Caco-2 (cell line): ENCODE measurements around the gene PLXNC1. TPM values are rescaled to one million over a fixed set of nuclear protein-coding genes. Genes with fewer than 3 reads are reported as not detected.

Source experiments
- BruUV-seq: library from RNA; stranded (reverse); fragments of 400-500 nt; replicated peaks from 2 replicates; lab custom pipeline; 2021; lab: Mats Ljungman, UMichigan
- CTCF ChIA-PET: fragments of 300-600 bp; sonication (Branson Sonifier 250); formaldehyde crosslinking; loops from one replicate; lab custom pipeline; 2022; ENCODE audit warnings: antibody characterized with exemption; lab: Charles Lee
- POLR2A ChIA-PET: fragments of 300-600 bp; sonication (Branson Sonifier 250); formaldehyde crosslinking; loops from one replicate; lab custom pipeline; 2022; ENCODE audit warnings: antibody characterized with exemption; lab: Charles Lee
- DNase-seq, 2 experiments: peaks; one replicate each; pipeline versions ENCODE4 v3.0.0 to v3.0.0-alpha.2; 2020 to 2022
- H3K27me3 ChIP-seq: replicated peaks from 2 replicates; pipeline ENCODE4 v1.6.0; 2011; ENCODE audit warnings: low read length; ENCODE audit not compliant: control insufficient read depth, insufficient read depth
- H3K36me3 ChIP-seq: 2 replicates; pipeline ENCODE4 v1.5.1; 2011; ENCODE audit warnings: low read length; ENCODE audit not compliant: control insufficient read depth, insufficient read depth
- H3K4me1 ChIP-seq: fragments of 250-450 bp; sonication (Bioruptor Pico); 2 replicates; pipeline ENCODE4 v1.5.1; 2020; ENCODE audit warnings: mild to moderate bottlenecking
- H3K4me3 ChIP-seq: 2 replicates; pipeline ENCODE4 v1.5.1; 2011; ENCODE audit warnings: low read depth, mild to moderate bottlenecking, control low read depth, low read length
- H3K9me3 ChIP-seq: fragments of 250-450 bp; sonication (Bioruptor Pico); 2 replicates; pipeline ENCODE4 v1.5.1; 2020; ENCODE audit warnings: mild to moderate bottlenecking, moderate library complexity
- H3K27ac Mint-ChIP-seq: one replicate; pipeline ENCODE4 v1.8.0; 2022; ENCODE audit warnings: mixed read lengths; ENCODE audit not compliant: unreplicated experiment
- H3K27me3 Mint-ChIP-seq: one replicate; pipeline ENCODE4 v1.8.0; 2022; ENCODE audit warnings: mixed read lengths; ENCODE audit not compliant: insufficient read depth, unreplicated experiment
- H3K36me3 Mint-ChIP-seq: one replicate; pipeline ENCODE4 v1.8.0; 2022; ENCODE audit warnings: mild to moderate bottlenecking, mixed read lengths; ENCODE audit not compliant: insufficient read depth, unreplicated experiment
- H3K4me1 Mint-ChIP-seq: one replicate; pipeline ENCODE4 v1.8.0; 2022; ENCODE audit warnings: low read depth, mixed read lengths; ENCODE audit not compliant: unreplicated experiment
- H3K4me3 Mint-ChIP-seq: one replicate; pipeline ENCODE4 v1.8.0; 2022; ENCODE audit warnings: mild to moderate bottlenecking, moderate library complexity, mixed read lengths; ENCODE audit not compliant: unreplicated experiment
- H3K9me3 Mint-ChIP-seq: one replicate; pipeline ENCODE4 v1.8.0; 2022; ENCODE audit warnings: mixed read lengths; ENCODE audit not compliant: unreplicated experiment
- CTCF ChIP-seq, 2 experiments: fragments of 200-600 bp in 1 of 2; IDR thresholded peaks; 1 replicate in 1 of 2; 2 replicates in 1 of 2; pipeline versions ENCODE4 v1.5.1 to v1.8.0; 2011 to 2022; ENCODE audit warnings: antibody characterized with exemption in 1 of 2, control low read depth in 1 of 2, inconsistent platforms in 1 of 2, low read depth in 1 of 2, low read length in 1 of 2, mild to moderate bottlenecking in 1 of 2, moderate library complexity in 1 of 2; ENCODE audit not compliant: insufficient read depth in 1 of 2, severe bottlenecking in 1 of 2, unreplicated experiment in 1 of 2
- intact Hi-C: fragments of 100-400 bp; cut with micrococcal nuclease; formaldehyde crosslinking; loops from one replicate; pipeline ENCODE4 v1.10.0; 2022; ENCODE audit not compliant: unreplicated experiment
- total RNA-seq: library from RNA; stranded (reverse); gene quantifications from 2 replicates; pipeline ENCODE4 v1.2.3, GENCODE V29; 2022

The PLXNC1 gene
- total RNA-seq, 1 experiment from 2014 or later: 41.3 TPM

GRCh38 chr12:94219622-94220302 is 71.4 kb downstream of the PLXNC1 start:
- H3K36me3 ChIP-seq: no peaks in the 10 kb centered on the region
- no peaks in the 10 kb centered on the region for H3K4me1 ChIP-seq
- Mint-ChIP-seq H3K27ac (no peak overlapping the region), H3K9me3 (no peaks in the 10 kb centered on the region), H3K4me3 (no peak overlapping the region), H3K27me3 (no peaks in the 10 kb centered on the region), H3K4me1 (no peaks in the 10 kb centered on the region), H3K36me3 (peaks cover 22% of the 10 kb centered on the region)
- no peak for DNase-seq
- H3K4me3 ChIP-seq: no peak overlapping the region
- POLR2A ChIA-PET: no interaction called here
- H3K9me3 ChIP-seq: no peaks in the 10 kb centered on the region
- TF ChIP-seq CTCF (IDR thresholded peaks at IDR 0.05; ENCODE audit: insufficient read depth in 1 of 2, low read depth in 1 of 2, low read length in 1 of 2, severe bottlenecking in 1 of 2, unreplicated experiment in 1 of 2): no peak
- no TSS peak for BruUV-seq
- intact Hi-C loops: no loop called here
- CTCF ChIA-PET: no interaction called here
- H3K27me3 ChIP-seq: no peaks in the 10 kb centered on the region

GRCh38 chr12:94220804-94221203 is 72.4 kb downstream of the PLXNC1 start:
- no peaks in the 10 kb centered on the region for H3K27me3 ChIP-seq
- intact Hi-C loops: no loop called here
- no peak for TF ChIP-seq CTCF (IDR thresholded peaks at IDR 0.05; ENCODE audit: insufficient read depth in 1 of 2, low read depth in 1 of 2, low read length in 1 of 2, severe bottlenecking in 1 of 2, unreplicated experiment in 1 of 2)
- no peak overlapping the region for H3K4me3 Mint-ChIP-seq
- no peaks in the 10 kb centered on the region for H3K4me1 Mint-ChIP-seq
- ChIA-PET POLR2A (no interaction called here), CTCF (no interaction called here)
- H3K27ac Mint-ChIP-seq: no peak overlapping the region
- DNase-seq: no peak
- H3K4me3 ChIP-seq: no peak overlapping the region
- peaks cover 33% of the 10 kb centered on the region for H3K36me3 Mint-ChIP-seq
- H3K4me1 ChIP-seq: no peaks in the 10 kb centered on the region
- no peaks in the 10 kb centered on the region for H3K27me3 Mint-ChIP-seq
- BruUV-seq: no TSS peak
- no peaks in the 10 kb centered on the region for H3K9me3 Mint-ChIP-seq
- H3K36me3 ChIP-seq: no peaks in the 10 kb centered on the region
- H3K9me3 ChIP-seq: no peaks in the 10 kb centered on the region

GRCh38 chr12:94222351-94223084 is 74.1 kb downstream of the PLXNC1 start:
- Histone ChIP-seq H3K36me3 (no peaks in the 10 kb centered on the region), H3K4me1 (no peaks in the 10 kb centered on the region), H3K9me3 (no peaks in the 10 kb centered on the region), H3K4me3 (no peak overlapping the region), H3K27me3 (no peaks in the 10 kb centered on the region)
- no TSS peak for BruUV-seq
- Mint-ChIP-seq H3K27me3 (no peaks in the 10 kb centered on the region), H3K9me3 (no peaks in the 10 kb centered on the region), H3K4me1 (peaks cover 1% of the 10 kb centered on the region), H3K4me3 (no peak overlapping the region), H3K36me3 (peaks cover 50% of the 10 kb centered on the region), H3K27ac (no peak overlapping the region)
- intact Hi-C loops: no loop called here
- no peak for TF ChIP-seq CTCF (IDR thresholded peaks at IDR 0.05; ENCODE audit: insufficient read depth in 1 of 2, low read depth in 1 of 2, low read length in 1 of 2, severe bottlenecking in 1 of 2, unreplicated experiment in 1 of 2)
- no peak for DNase-seq
- ChIA-PET POLR2A (no interaction called here), CTCF (no interaction called here)
